Measurements from ENCODE around the gene FEZ2.

GRCh38 chr2:36528274-36528673, 69.7 kb downstream of the FEZ2 start:
- TF ChIP-seq SNAI2 (CRISPR knock-in tag; IDR thresholded peaks at IDR 0.05) (no peak), CREB5 (CRISPR knock-in tag; IDR thresholded peaks at IDR 0.05; ENCODE audit: low read depth) (no peak), GLIS3 (CRISPR knock-in tag; IDR thresholded peaks at IDR 0.05) (no peak), ZNF70 (CRISPR knock-in tag; IDR thresholded peaks at IDR 0.05) (no peak), ARNTL (CRISPR knock-in tag; IDR thresholded peaks at IDR 0.05; ENCODE audit: borderline replicate concordance, low read depth) (no peak), RARB (CRISPR knock-in tag; IDR thresholded peaks at IDR 0.05) (no peak), ZNF8 (CRISPR knock-in tag; IDR thresholded peaks at IDR 0.05) (no peak), PPARA (CRISPR knock-in tag; IDR thresholded peaks at IDR 0.05; ENCODE audit: borderline replicate concordance) (no peak), BACH2 (CRISPR knock-in tag; IDR thresholded peaks at IDR 0.05; ENCODE audit: borderline replicate concordance) (no peak)
- TF ChIP-seq, protein P1, sequence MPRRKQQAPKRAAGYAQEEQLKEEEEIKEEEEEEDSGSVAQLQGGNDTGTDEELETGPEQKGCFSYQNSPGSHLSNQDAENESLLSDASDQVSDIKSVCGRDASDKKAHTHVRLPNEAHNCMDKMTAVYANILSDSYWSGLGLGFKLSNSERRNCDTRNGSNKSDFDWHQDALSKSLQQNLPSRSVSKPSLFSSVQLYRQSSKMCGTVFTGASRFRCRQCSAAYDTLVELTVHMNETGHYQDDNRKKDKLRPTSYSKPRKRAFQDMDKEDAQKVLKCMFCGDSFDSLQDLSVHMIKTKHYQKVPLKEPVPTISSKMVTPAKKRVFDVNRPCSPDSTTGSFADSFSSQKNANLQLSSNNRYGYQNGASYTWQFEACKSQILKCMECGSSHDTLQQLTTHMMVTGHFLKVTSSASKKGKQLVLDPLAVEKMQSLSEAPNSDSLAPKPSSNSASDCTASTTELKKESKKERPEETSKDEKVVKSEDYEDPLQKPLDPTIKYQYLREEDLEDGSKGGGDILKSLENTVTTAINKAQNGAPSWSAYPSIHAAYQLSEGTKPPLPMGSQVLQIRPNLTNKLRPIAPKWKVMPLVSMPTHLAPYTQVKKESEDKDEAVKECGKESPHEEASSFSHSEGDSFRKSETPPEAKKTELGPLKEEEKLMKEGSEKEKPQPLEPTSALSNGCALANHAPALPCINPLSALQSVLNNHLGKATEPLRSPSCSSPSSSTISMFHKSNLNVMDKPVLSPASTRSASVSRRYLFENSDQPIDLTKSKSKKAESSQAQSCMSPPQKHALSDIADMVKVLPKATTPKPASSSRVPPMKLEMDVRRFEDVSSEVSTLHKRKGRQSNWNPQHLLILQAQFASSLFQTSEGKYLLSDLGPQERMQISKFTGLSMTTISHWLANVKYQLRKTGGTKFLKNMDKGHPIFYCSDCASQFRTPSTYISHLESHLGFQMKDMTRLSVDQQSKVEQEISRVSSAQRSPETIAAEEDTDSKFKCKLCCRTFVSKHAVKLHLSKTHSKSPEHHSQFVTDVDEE (CRISPR knock-in tag; IDR thresholded peaks at IDR 0.05), result no peak
